Posterior vena cava (tissue), 2 donors: Measurements from ENCODE around the gene VNN1. TPM values are rescaled to one million over a fixed set of nuclear protein-coding genes. Genes with fewer than 3 reads are reported as not detected.

ENCODE experiments used
- DNase-seq: peaks from one replicate; pipeline ENCODE4 v3.0.0-alpha.2; 2020; ENCODE audit warnings: low spot score
- intact Hi-C, 2 donors: fragments of 100-400 bp; cut with DNase I; formaldehyde crosslinking; loops; one replicate each; pipeline versions ENCODE4 v1.14.1 to v1.14.2; 2022 to 2023
- total RNA-seq, 2 donors: library from RNA; stranded (reverse); fragmentation: NEBNext Ultra II Directional; extraction: Animal tissue kit (Norgen Biotek cat#: 25700); gene quantifications; one replicate each; pipeline ENCODE4 v1.2.1, GENCODE V29; 2021
- donor health status: DM: yes; HTN: yes; CAD: no.
- donor health status: DM: yes; HTN: yes; CAD: no.

Gene VNN1
- total RNA-seq, 2 donors from 2014 or later: 1.9 to 3.0 TPM

- intact Hi-C loops: no loop called here
- no peak for DNase-seq
Measured at GRCh38 chr6:132633362-132633761, 80.5 kb downstream of the VNN1 start.

Other genes starting within 250 kb of the VNN1 start
- 10 to 100 TPM; 65.1 to 67.7 TPM for gene STX7, start 200.9 kb downstream of the VNN1 start, total RNA-seq
- gene TAAR9, start 175.8 kb downstream of the VNN1 start, total RNA-seq: not detected
- not detected for gene TAAR8, start 161.4 kb downstream of the VNN1 start, total RNA-seq
- not detected for gene TAAR6, start 143.7 kb downstream of the VNN1 start, total RNA-seq
- not detected for gene TAAR5, start 124.3 kb downstream of the VNN1 start, total RNA-seq
- not detected for gene TAAR2, start 89.8 kb downstream of the VNN1 start, total RNA-seq
- not detected for gene TAAR1, start 54.9 kb downstream of the VNN1 start, total RNA-seq
- 10 to 100 TPM in 1 of 2 donors, 1 to 10 TPM in 1; 6.6 to 13.1 TPM for gene VNN2, start 43.8 kb upstream of the VNN1 start, total RNA-seq
- 10 to 100 TPM in 1 of 2 donors, 1 to 10 TPM in 1; 6.7 to 10.3 TPM for gene SLC18B1, start 84.6 kb upstream of the VNN1 start, total RNA-seq
- 100 to 1,000 TPM; 813 to 932 TPM for gene RPS12, start 100.5 kb upstream of the VNN1 start, total RNA-seq